ENCODE results near the gene KIAA0930. TPM values are rescaled to one million over a fixed set of nuclear protein-coding genes. Genes with fewer than 3 reads are reported as not detected.
A peak's percentile ranks its signal among the peaks of the same experiment; 100 is the strongest.

KIAA0930 gene
- total and polyA plus RNA-seq, 2 of the 4 experiments (the other 2 are of a cell fraction), result 25.3 to 34.1 TPM

DNA sequence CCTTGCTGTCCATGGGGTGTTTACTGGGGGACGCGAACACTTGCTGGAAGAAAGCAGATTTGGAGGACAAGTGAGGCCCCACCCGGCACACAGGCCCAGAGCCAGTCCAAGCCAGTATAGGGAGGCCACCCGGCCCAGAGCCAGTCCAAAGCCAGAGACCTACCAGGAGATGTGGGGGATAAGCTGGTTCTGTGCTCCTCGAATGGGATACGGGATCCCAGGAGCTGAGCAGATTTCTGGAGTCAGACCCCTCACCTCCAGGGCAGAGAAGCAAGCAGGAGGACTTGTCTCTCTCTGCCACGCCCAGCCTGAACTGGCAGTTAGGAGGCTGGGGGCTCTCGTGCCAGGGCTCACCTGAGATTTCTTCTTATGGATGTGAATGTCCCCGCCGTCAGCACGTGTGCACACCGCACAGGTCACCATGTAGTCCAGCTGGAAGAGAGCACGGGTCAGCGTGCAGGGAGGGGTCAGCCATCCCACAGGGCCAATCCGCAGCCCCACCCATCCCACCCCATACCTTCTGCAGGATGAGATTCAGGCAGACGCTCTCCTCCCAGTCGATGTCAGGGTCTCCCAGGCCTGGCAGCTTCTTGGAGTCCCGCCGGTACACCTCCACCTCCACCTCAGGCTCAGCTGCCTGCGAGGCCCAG is 35.3 kb downstream of the KIAA0930 start:
- peaks cover 6 to 41% of the 10 kb centered on the region in 2 experiments; a peak in 3 of 4 replicates for H3K79me1 ChIP-seq (ENCODE audit: low read depth in 1 of 2, low read length in 2 of 2)
- POLR2A ChIA-PET (ENCODE audit: unreplicated experiment), result no interaction called here
- no peak overlapping the region for H3K9ac ChIP-seq (ENCODE audit: low read depth, low read length)
- WGBS, 2 experiments (ENCODE audit: extremely low coverage in 2 of 2, insufficient read length in 1 of 2), result 95% methylated on average over 6 of the region's 20 CpGs; no CpG with 5 or more reads in 1 of the 2 experiments
- no peak overlapping the region for H4K5ac ChIP-seq (ENCODE audit: low read depth, low read length)
- DNase-seq (no peak), ATAC-seq (ENCODE audit: low read depth) (no peak)
- in situ Hi-C loops (cut with MboI; ENCODE audit: low sequenced_read_pairs) (no loop called here), dilution Hi-C loops (cut with HindIII; ENCODE audit: low sequenced_read_pairs, unreplicated experiment) (no loop called here), intact Hi-C loops (cut with micrococcal nuclease) (no loop called here)
- H3K4me2 ChIP-seq (ENCODE audit: low read depth, low read length), result no peak overlapping the region
- H3K9me3 ChIP-seq (ENCODE audit: control insufficient read depth, insufficient read depth, low read length), result no peaks in the 10 kb centered on the region
- no peak overlapping the region for H3K18ac ChIP-seq (ENCODE audit: low read depth, low read length)
- H3K36me3 ChIP-seq (ENCODE audit: control insufficient read depth, insufficient read depth, low read length), result peaks cover 33% of the 10 kb centered on the region
- H3K27me3 ChIP-seq (ENCODE audit: control insufficient read depth, insufficient read depth, low read length), result no peaks in the 10 kb centered on the region
- no peak overlapping the region for H3K27ac ChIP-seq (ENCODE audit: insufficient read depth, low read length)
- peak overlapping the region; percentile 67 for H2AK5ac ChIP-seq (ENCODE audit: low read depth, low read length)
- H2BK120ac ChIP-seq (ENCODE audit: low read depth, low read length), result 0 out of 2 replicates have a peak overlapping the region, but pooled peaks have one; percentile 0
- no peak overlapping the region for H3K4ac ChIP-seq (ENCODE audit: low read depth, low read length)
- no TSS peak for BruUV-seq (replicated peaks)
- no peak overlapping the region for H2BK20ac ChIP-seq (ENCODE audit: low read depth, low read length)
- no peak overlapping the region for H2BK5ac ChIP-seq (ENCODE audit: low read depth, low read length, poor library complexity, severe bottlenecking)
- no peak overlapping the region for H3K56ac ChIP-seq (ENCODE audit: extremely low read depth, insufficient read depth, low read length)
- H3K23ac ChIP-seq (ENCODE audit: low read depth, low read length), result no peak overlapping the region
- no peak for TF ChIP-seq CHD1 (IDR thresholded peaks at IDR 0.05; ENCODE audit: low read depth, low read length)
- TF ChIP-seq NFE2L2 (IDR thresholded peaks at IDR 0.05; ENCODE audit: low read depth, low read length), result no peak
- TF ChIP-seq FOS (IDR thresholded peaks at IDR 0.05; ENCODE audit: low read depth, low read length), result no peak
- TF ChIP-seq BHLHE40 (IDR thresholded peaks at IDR 0.05; ENCODE audit: low read depth, low read length), result no peak
- no peak for TF ChIP-seq ELK1 (IDR thresholded peaks at IDR 0.05; ENCODE audit: borderline replicate concordance, low read depth, low read length)
- TF ChIP-seq POLR2A (IDR thresholded peaks at IDR 0.05; ENCODE audit: low read depth, low read length), result no peak
- no peak overlapping the region for H4K8ac ChIP-seq (ENCODE audit: low read depth in 2 of 2, low read length in 2 of 2)
- H3K9me1 ChIP-seq (ENCODE audit: insufficient read depth, low read length), result peaks cover 29% of the 10 kb centered on the region
- peaks cover 35% of the 10 kb centered on the region for H3K4me1 ChIP-seq (ENCODE audit: control insufficient read depth, insufficient read depth, low read length)
- CTCF ChIA-PET, result no interaction called here
- peaks cover 32% of the 10 kb centered on the region for H4K20me1 ChIP-seq (ENCODE audit: insufficient read depth, low read length)
- H4K91ac ChIP-seq (ENCODE audit: insufficient read depth, low read depth, low read length), result no peak overlapping the region
- H3K4me3 ChIP-seq (ENCODE audit: insufficient read depth, low read depth, low read length), result no peak overlapping the region
- no peak overlapping the region for H2BK15ac ChIP-seq (ENCODE audit: low read depth, low read length)
- H2AK9ac ChIP-seq (replicated peaks; ENCODE audit: low read depth, low read length, poor library complexity), result no peak overlapping the region
- H3K14ac ChIP-seq (replicated peaks; ENCODE audit: low read depth, low read length), result no peak overlapping the region
- no peak overlapping the region for H2AFZ ChIP-seq (replicated peaks; ENCODE audit: low read length, poor library complexity)
